ENCODE data around the gene ESYT1. TPM values are rescaled to one million over a fixed set of nuclear protein-coding genes. Genes with fewer than 3 reads are reported as not detected.

ESYT1 gene
- total RNA-seq, 1 experiment from 2014 or later, result 111 TPM

DNA sequence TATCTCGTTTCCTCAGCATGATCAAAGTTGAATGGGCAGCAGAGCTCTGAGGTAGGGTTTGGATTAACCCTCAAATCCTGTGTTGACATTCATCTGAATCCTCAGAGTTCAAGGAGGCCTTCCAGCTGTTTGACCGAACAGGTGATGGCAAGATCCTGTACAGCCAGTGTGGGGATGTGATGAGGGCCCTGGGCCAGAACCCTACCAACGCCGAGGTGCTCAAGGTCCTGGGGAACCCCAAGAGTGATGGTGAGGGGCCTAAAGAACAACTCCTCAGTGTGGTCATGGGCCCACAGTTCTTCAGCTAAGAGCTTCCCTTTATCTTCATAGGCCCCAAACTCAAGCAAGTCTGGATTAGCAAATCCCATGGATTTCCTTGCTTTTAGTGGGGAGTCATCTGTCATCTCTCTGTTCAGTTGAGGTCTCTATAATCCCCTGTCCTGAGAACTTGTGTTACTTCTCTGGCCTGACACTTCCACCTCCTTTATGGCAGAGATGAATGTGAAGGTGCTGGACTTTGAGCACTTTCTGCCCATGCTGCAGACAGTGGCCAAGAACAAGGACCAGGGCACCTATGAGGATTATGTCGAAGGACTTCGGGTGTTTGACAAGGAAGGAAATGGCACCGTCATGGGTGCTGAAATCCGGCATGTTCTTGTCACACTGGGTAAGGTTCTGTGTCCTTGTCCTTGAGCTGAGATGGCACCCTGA is 31.6 kb downstream of the ESYT1 start:
- TF ChIP-seq, protein P1, sequence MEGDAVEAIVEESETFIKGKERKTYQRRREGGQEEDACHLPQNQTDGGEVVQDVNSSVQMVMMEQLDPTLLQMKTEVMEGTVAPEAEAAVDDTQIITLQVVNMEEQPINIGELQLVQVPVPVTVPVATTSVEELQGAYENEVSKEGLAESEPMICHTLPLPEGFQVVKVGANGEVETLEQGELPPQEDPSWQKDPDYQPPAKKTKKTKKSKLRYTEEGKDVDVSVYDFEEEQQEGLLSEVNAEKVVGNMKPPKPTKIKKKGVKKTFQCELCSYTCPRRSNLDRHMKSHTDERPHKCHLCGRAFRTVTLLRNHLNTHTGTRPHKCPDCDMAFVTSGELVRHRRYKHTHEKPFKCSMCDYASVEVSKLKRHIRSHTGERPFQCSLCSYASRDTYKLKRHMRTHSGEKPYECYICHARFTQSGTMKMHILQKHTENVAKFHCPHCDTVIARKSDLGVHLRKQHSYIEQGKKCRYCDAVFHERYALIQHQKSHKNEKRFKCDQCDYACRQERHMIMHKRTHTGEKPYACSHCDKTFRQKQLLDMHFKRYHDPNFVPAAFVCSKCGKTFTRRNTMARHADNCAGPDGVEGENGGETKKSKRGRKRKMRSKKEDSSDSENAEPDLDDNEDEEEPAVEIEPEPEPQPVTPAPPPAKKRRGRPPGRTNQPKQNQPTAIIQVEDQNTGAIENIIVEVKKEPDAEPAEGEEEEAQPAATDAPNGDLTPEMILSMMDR (IDR thresholded peaks at IDR 0.05; ENCODE audit: unreplicated experiment), result no peak
- H3K4me1 Mint-ChIP-seq (ENCODE audit: insufficient read depth, unreplicated experiment), result peaks cover 26% of the 10 kb centered on the region
- H3K4me3 Mint-ChIP-seq (ENCODE audit: unreplicated experiment), result peak overlapping the region; percentile 97
- no TSS peak for BruUV-seq (replicated peaks)
- H3K36me3 Mint-ChIP-seq (ENCODE audit: insufficient read depth, unreplicated experiment), result peaks cover 79% of the 10 kb centered on the region
- H3K27me3 Mint-ChIP-seq (ENCODE audit: insufficient read depth, unreplicated experiment), result no peaks in the 10 kb centered on the region
- H3K27ac Mint-ChIP-seq (ENCODE audit: low read depth, unreplicated experiment), result peak overlapping the region; percentile 100
- H3K9me3 Mint-ChIP-seq (ENCODE audit: unreplicated experiment), result no peaks in the 10 kb centered on the region
- POLR2A ChIA-PET, result interaction anchor here (0.6 to 7.6 kb wide), 23 partner anchors 10 to 475 kb away, joined by 3 to 146 read pairs (median 6); partner anchors contain the start of genes CNPY2, COQ10A, ESYT1 and PA2G4
- CTCF ChIA-PET, result interaction anchor here (0.5 to 6.1 kb wide), 8 partner anchors 12 to 1549 kb away, joined by 3 to 36 read pairs (median 6); partner anchors contain the start of genes SMARCC2 and ZC3H10
- intact Hi-C loops (cut with micrococcal nuclease), result no loop called here
- no peak for DNase-seq (ENCODE audit: unreplicated experiment)

DNA sequence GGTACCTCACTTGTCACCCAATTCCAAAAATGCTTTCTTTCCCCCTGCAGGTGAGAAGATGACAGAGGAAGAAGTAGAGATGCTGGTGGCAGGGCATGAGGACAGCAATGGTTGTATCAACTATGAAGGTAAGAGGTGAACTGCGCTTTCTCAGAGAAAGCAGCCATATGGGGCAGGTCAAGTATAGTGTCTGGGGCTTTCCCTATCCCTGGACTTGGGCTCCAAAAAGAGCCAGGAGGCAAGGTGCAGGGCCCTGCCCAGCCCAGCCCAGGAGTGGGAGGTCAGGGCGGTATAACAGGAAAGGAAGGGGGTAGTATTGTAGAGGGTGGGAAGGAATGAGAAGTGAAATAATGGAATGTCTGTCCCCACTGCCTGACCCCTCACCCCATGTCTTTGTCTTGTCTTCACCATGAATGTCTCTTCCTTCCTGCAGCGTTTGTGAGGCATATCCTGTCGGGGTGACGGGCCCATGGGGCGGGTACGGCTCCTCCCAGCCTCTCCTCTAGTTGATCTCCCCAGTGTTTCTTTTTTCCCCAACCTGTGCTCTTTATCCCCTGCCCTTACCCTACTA is 32.2 kb downstream of the ESYT1 start:
- intact Hi-C loops (cut with micrococcal nuclease), result no loop called here
- H3K27me3 Mint-ChIP-seq (ENCODE audit: insufficient read depth, unreplicated experiment), result no peaks in the 10 kb centered on the region
- peak overlapping the region; percentile 100 for H3K27ac Mint-ChIP-seq (ENCODE audit: low read depth, unreplicated experiment)
- H3K9me3 Mint-ChIP-seq (ENCODE audit: unreplicated experiment), result no peaks in the 10 kb centered on the region
- H3K4me1 Mint-ChIP-seq (ENCODE audit: insufficient read depth, unreplicated experiment), result peaks cover 26% of the 10 kb centered on the region
- ChIA-PET POLR2A (interaction anchor here (0.7 to 7.6 kb wide), 12 partner anchors 9 to 230 kb away, joined by 3 to 146 read pairs (median 12); partner anchors contain the start of genes COQ10A, ESYT1, MYL6B and RNF41), CTCF (interaction anchor here (1.1 to 6.1 kb wide), 6 partner anchors 24 to 41 kb away, joined by 3 to 36 read pairs (median 10); partner anchors contain the start of genes ESYT1, SMARCC2 and ZC3H10)
- peak overlapping the region; percentile 97 for H3K4me3 Mint-ChIP-seq (ENCODE audit: unreplicated experiment)
- TF ChIP-seq, protein P1 (IDR thresholded peaks at IDR 0.05; ENCODE audit: unreplicated experiment), result no peak
- DNase-seq (ENCODE audit: unreplicated experiment), result no peak
- H3K36me3 Mint-ChIP-seq (ENCODE audit: insufficient read depth, unreplicated experiment), result peaks cover 81% of the 10 kb centered on the region
- no TSS peak for BruUV-seq (replicated peaks)

DNA sequence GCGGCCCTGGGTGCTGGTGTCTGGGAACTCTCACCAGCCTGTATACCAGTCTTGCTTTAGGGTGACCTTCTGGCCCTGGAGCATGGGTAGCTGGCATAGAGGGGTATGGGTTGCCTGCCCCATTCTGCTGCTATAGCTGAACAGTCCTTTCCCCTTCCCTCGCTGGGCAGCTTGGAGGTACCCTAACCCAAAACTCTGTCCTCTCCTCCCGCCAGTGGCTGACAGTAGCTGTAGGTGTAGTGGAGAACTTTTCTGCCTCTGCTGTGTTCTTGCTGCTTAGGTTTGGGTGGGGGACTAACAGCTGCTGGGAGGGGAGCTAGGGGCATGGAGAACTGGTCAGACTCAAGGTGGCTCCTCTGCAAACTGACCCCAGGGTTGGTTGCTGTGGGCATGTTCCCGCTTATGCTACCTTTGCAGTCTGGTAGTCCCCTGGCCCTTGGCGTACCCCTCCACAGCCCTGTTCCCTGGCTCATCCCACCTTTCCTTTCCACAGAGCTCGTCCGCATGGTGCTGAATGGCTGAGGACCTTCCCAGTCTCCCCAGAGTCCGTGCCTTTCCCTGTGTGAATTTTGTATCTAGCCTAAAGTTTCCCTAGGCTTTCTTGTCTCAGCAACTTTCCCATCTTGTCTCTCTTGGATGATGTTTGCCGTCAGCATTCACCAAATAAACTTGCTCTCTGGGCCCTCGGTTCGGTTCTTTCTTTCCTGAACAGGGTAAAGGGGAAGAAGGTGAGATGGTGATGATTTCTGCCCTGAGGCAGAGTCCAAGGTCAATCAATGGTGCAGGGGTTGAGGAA is 33.0 kb downstream of the ESYT1 start:
- intact Hi-C loops (cut with micrococcal nuclease), result no loop called here
- CTCF ChIA-PET, result interaction anchor here (1.1 to 6.1 kb wide), 7 partner anchors 15 to 61 kb away, joined by 3 to 36 read pairs (median 3); partner anchors contain the start of genes ESYT1, RNF41, SMARCC2 and ZC3H10
- no peaks in the 10 kb centered on the region for H3K9me3 Mint-ChIP-seq (ENCODE audit: unreplicated experiment)
- H3K4me1 Mint-ChIP-seq (ENCODE audit: insufficient read depth, unreplicated experiment), result peaks cover 26% of the 10 kb centered on the region
- H3K27me3 Mint-ChIP-seq (ENCODE audit: insufficient read depth, unreplicated experiment), result no peaks in the 10 kb centered on the region
- H3K27ac Mint-ChIP-seq (ENCODE audit: low read depth, unreplicated experiment), result peak overlapping the region; percentile 100
- DNase-seq (ENCODE audit: unreplicated experiment), result no peak
- TF ChIP-seq, protein P1 (IDR thresholded peaks at IDR 0.05; ENCODE audit: unreplicated experiment), result no peak
- no TSS peak for BruUV-seq (replicated peaks)
- POLR2A ChIA-PET, result interaction anchor here (0.6 to 7.6 kb wide), 10 partner anchors 8 to 231 kb away, joined by 3 to 146 read pairs (median 11); partner anchors contain the start of genes ESYT1, MYL6B, RPL41 and SMARCC2
- peaks cover 83% of the 10 kb centered on the region for H3K36me3 Mint-ChIP-seq (ENCODE audit: insufficient read depth, unreplicated experiment)
- peak overlapping the region; percentile 97 for H3K4me3 Mint-ChIP-seq (ENCODE audit: unreplicated experiment)

All from MCF 10A (cell line).